GM23248 (cell line): ENCODE results near the gene PANK2.

Source experiments
- EZH2 ChIP-seq: fragments of 200-600 bp; sonication (generic); IDR thresholded peaks from 2 replicates; pipeline ENCODE4 v1.6.1; 2018; ENCODE audit warnings: antibody characterized with exemption, mild to moderate bottlenecking; ENCODE audit not compliant: insufficient read depth, poor library complexity, severe bottlenecking
- EZH2phosphoT487 ChIP-seq: fragments of 200-600 bp; sonication (generic); IDR thresholded peaks from 2 replicates; pipeline ENCODE4 v1.6.1; 2018; ENCODE audit warnings: antibody characterized with exemption, moderate library complexity, mild to moderate bottlenecking, low read depth; ENCODE audit not compliant: insufficient read depth

DNA sequence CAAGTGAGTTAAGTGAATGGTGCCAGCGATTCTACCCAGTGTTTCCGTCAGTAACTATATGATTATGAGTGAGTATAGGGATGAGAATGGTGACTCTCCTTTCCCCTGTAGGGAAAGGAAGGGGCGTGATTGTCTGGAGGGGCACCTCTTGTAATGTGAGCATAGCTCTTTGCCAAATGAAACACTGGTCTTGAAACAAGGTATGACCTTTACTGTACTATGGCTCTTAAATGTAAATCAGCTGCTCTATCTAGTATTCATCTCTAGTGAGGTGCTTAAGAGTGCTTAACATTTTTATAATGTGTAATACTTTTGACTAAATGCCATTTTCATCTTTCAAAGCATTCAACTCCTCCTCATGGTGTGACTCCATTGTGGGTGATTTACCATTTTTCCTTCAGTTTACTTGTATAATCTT lies 11.0 kb downstream of the PANK2 start:
- TF ChIP-seq EZH2phosphoT487 (no peak), EZH2 (no peak)
